GM21381 (cell line): ENCODE measurements around the gene EPHA3.

ENCODE experiments used
- ATAC-seq: cut with Tn5 transposase; IDR thresholded peaks from one replicate; pipeline ENCODE4 v1.9.1; 2021; ENCODE audit warnings: mild to moderate bottlenecking, moderate library complexity; ENCODE audit not compliant: unreplicated experiment

Gene EPHA3

DNA sequence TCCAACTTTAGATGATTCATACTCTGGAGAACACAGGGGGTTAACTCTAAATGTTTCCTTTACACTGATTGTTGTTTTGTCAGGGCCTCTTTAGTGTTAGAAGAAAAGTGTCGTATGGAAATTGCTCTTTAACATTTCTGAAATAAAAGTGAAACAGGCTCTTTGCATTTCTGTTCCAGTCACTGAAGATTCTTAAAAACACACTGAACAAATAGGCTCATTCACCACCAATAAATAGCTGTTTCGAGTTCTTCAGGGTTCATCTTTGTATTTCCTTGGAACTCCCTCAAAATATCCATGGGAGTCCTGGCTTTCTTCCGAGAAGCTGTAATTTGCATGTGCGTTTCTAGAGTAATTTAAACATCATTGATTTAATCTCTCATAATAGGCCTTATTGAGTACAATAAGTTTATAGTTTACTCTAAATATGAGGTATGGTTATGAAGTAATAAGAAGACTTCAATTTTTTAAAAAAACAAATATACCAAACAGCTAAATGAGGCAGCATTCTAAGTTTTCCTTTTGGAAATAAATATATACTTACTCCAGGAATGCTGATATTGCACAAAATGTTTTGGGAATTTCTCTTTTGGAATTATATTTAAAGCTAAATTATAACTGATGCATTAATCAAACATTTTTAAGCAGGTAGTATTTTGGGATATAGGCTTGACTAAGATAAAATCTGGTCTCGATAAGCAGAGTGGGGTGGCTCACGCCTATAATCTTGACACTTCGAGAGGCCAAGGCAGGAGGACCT, 327.4 kb downstream of the EPHA3 start:
- no peak for ATAC-seq

- no peak for ATAC-seq
These were observed 329.4 kb downstream of the EPHA3 start for GRCh38 chr3:89436846-89437245.

GRCh38 chr3:89440386-89440785, 333.0 kb downstream of the EPHA3 start:
- no peak for ATAC-seq

DNA sequence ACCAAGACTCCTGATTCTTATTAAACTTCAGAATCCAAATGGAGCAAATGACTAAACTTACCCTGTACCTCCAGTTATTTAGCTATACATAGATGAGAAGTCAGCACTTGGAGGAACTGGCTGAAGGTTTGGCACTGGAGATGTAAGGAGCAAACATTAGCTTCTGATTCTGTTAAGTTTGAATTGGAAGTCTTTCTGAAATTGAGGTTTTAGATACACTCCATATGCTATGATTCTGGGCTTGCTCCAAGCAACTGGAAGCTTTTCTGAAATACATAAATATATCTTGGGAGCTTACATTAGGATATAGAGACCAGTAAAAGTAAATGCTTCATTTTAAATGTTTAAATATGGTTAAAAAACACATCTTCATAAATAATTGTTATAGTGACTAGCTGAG, 333.7 kb downstream of the EPHA3 start:
- ATAC-seq: no peak

- ATAC-seq: no peak
These were observed 339.2 kb downstream of the EPHA3 start for GRCh38 chr3:89446593-89446992.

- ATAC-seq: no peak
These were observed 339.8 kb downstream of the EPHA3 start for GRCh38 chr3:89447243-89447642.

DNA sequence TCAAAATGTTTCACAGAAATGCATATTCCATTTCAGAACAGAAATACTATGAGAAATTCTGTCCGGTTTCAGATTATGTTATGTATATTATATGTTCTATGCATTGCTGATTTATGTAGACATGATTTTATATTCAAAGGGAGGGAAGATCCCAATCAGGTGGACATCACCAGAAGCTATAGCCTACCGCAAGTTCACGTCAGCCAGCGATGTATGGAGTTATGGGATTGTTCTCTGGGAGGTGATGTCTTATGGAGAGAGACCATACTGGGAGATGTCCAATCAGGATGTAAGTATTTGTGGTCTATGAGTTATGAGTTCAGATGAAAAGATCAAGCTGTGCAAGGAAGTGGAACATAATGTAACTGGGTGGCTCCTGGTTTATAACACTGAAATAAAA, 341.7 kb downstream of the EPHA3 start:
- ATAC-seq: no peak

DNA sequence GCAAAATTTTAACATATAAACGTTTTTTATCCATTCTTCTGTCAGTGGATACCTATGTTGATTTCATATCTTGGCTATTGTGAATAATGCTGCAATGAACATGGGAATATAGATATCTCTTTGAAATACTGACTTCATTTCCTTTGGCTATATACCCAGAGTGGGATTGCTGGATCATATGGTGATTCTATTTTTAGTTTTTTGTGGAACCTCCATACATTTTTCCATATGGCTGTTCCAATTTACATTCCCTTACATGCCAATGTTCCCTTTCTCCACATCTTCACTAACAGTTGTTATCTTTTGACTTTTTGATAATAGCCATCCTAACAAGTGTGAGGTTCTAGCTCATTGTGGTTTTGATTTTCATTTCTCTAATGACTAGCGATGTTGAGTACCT, 344.6 kb downstream of the EPHA3 start:
- ATAC-seq: no peak

DNA sequence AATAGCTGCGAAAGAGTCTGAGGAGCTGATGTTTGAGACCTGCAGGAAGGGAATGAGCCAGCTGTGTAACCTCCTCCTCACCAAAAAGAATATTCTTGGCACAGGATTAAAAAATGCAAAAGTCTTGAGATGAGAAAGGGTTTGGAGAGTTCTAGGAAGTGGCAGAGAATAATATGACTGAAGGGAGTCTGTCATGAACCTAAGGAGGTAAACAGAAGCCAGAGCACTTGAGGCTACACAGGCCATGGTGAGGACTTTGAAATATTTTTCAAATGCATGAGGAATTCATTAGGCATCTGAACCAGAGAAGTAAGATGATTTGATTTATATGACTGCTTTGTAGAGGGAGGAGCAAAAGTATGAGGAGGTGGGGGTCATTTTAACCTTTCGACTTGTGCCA, 347.8 kb downstream of the EPHA3 start:
- no peak for ATAC-seq

DNA sequence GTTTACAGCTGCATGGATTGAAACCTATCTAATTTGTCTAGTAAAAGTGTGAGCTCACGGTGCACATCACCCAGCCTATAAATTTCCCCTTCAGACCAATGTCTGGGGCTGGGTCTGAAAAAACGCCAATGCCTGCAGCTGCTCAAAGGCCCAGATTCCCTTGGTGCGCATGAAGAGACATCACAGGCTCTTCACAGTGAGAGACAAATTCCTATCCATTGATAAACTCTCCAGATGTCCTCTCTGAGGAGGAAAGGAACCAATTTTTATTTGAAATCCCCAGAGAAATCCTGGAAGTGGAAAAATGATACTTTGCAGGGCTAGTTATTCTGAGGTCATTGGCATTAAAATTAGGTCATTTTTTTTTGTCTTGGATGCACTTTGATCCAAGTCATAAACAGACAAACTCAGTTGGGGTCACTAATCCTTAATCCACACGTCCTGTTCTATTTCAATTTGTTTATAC, 360.5 kb downstream of the EPHA3 start:
- ATAC-seq: no peak

DNA sequence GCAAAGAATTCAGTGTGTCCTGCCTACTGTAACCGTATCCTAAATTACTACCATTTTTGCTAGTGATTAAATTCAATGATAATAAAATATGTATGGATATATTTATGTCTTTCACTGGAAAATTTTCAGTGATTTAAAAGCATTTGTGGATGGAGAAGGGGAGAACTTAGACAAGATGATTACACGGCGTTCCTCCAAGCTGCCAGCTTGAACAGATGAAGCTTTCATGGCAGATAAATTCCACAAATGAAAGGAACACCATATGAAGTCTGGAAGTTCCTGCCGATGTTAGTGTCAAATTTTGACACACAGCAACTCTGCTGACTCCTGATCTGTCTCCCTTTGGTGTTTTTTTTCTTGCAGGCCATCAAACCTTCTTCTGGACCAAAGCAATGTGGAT, 364.7 kb downstream of the EPHA3 start:
- ATAC-seq: no peak

GRCh38 chr3:89474333-89475130, 367.1 kb downstream of the EPHA3 start:
- ATAC-seq: no peak

DNA sequence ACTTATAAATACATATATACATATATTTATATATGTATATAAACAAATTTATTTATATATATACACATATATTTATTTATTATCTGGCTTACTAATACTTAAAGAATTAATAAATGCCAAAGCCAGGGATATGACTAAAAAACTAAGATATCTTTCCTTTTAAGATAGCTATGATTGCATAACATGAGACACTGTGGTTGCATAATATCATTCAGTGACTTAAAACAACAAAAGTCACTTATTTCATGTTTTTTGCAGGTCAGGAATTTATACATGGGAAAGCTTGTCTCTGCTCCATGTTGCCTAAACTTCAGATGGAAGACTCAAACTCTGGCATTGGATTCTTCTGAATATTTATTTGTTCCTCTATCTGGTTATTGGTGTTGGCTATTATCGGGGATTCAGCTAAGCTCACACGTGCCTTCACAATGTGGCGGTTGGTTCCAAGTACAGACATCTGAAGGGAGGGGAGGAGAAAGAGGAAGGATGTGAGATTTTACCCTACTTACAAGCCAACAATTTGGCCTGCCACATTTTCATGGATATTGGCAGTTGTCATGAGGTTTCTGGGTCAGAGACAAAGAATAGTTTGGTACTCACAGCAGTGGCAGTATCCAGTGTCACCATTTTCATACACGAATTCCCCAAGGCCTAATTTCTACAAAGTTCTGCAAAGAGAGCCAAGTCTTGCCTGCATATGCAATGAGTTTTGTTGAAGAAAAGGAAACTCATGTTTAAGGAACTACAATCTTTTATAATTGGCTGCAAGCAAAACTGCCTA, 381.6 kb downstream of the EPHA3 start:
- ATAC-seq: no peak

DNA sequence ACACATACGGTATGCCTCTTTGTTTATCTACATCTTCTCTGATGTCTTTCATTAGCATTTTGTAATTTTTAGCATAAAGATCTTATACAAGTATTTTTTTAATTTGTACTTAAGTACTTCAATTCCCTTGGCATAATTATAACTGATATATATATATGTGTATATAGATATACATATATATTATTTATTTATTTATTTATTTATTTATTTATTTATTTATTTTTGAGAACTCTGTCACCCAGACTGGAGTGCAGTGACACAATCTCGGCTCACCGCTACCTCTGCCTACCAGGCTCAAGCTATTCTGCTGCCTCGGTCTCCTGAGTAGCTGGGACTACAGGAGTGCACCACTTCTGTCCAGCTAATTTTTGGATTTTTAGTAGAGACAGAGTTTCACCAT, 382.7 kb downstream of the EPHA3 start:
- no peak for ATAC-seq

- ATAC-seq: no peak
These were observed 387.3 kb downstream of the EPHA3 start for GRCh38 chr3:89494734-89495133.

DNA sequence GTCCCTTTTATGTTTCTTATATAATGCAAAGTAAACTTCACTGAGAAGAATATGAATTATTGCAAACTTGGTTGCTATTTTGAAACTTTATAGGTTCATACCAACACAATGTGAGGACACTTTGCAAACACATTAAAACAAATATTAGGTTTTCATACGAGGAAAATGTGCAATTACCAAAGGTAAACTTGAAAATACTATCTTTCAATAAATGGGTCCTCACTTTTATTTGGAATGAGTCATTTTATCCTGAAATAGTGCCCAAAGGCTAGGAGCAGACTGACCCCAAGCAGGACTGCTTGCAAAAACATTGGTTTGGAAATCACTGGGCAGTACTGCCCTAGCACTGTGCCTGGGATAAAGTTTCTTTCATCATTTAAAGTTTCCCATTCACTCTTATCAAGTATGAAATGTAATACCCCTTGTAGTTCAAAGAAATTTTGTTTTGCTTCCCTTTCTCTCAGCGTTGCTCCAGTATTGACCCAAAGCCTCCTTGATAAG, 396.5 kb downstream of the EPHA3 start:
- ATAC-seq: no peak

GRCh38 chr3:89504432-89504831, 397.0 kb downstream of the EPHA3 start:
- ATAC-seq: no peak

DNA sequence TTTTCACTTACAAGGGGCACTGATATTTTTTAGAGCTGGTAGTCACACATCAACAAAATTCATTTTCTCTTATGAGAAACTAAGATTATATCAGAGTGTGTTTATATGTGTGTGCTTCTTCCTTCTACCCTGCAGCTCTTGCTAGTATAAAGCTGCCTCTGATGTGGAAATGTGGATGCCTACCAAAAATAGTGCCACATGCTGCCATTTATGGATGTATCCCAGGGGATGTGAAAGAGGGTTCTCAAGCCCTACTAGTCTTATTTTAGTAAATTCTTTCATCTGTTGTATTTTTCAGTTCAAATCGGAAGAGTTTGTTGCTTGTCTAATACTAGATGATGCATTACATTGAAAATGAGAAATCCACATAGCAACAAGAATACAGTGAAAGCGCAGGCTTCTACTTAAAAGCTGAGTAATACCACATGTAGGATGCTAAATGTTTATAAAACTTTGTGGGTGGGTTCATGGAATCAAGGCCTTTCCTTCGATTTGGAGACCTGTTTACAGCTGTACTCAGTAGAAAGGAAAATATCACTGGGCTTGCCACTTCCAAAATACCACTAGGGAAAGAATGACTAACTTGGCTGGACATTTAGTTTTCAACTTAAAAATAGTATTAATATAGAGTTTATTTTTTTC, 399.2 kb downstream of the EPHA3 start:
- no peak for ATAC-seq

GRCh38 chr3:89521328-89521727, 413.9 kb downstream of the EPHA3 start:
- ATAC-seq: no peak

DNA sequence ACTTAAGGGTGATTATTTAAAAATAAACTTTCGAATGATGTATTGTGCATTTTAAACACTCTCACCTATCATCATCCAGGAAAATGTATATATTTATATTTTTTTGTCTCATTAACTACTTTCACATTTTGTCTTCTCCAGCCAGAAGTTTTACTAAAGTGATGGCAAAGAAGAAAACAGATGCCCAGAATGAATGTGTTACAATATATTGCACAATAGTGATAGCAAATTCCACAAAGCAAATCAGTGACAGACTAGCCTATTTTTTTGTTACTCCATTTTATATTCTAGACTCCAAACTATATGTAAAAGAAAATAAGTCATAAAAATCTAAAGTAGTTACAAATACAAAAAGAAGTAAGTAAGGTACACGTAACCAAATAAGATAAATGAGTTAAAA, 414.7 kb downstream of the EPHA3 start:
- no peak for ATAC-seq

DNA sequence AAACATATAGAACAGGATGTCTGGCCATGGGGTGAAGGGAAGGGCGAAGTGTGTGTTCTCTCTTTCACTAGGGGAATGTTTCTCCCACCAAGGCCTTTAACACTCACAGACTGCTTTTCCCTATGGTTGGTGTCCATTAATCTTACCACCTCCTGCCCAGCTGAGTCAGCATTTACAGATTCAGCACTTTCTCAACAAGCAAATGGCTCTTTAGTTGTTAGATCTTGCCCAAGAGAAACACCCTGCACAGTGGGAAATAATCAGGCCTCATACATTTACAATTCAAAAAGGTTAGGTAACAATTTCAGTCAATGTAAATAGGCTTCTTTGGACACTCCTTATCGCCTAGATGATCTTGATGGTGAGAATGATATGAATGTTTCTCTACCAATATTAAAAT, 418.2 kb downstream of the EPHA3 start:
- ATAC-seq: no peak
